ENCODE data around the gene CADPS.

Gene CADPS

GRCh38 chr3:62636235-62636826 is 238.9 kb downstream of the CADPS start:
- DNase-seq (ENCODE audit: low read depth) = no peak

- no peak for DNase-seq (ENCODE audit: low read depth)
These were observed 242.5 kb downstream of the CADPS start for GRCh38 chr3:62632510-62633294.

GRCh38 chr3:62631488-62631887 is 243.7 kb downstream of the CADPS start:
- no peak for DNase-seq (ENCODE audit: low read depth)

- DNase-seq (ENCODE audit: low read depth) = no peak
These were observed 244.6 kb downstream of the CADPS start for GRCh38 chr3:62630664-62631063.

GRCh38 chr3:62625268-62625667 is 249.9 kb downstream of the CADPS start:
- no peak for DNase-seq (ENCODE audit: low read depth)

GRCh38 chr3:62624185-62624584 is 251.0 kb downstream of the CADPS start:
- DNase-seq (ENCODE audit: low read depth) = no peak

GRCh38 chr3:62622553-62623174 is 252.6 kb downstream of the CADPS start:
- DNase-seq (ENCODE audit: low read depth) = no peak

- no peak for DNase-seq (ENCODE audit: low read depth)
These were observed 253.3 kb downstream of the CADPS start for GRCh38 chr3:62621925-62622324.

- no peak for DNase-seq (ENCODE audit: low read depth)
These were observed 254.0 kb downstream of the CADPS start for GRCh38 chr3:62621176-62621575.

GRCh38 chr3:62615258-62615849 is 259.9 kb downstream of the CADPS start:
- DNase-seq (ENCODE audit: low read depth) = no peak

GRCh38 chr3:62614527-62614926 is 260.7 kb downstream of the CADPS start:
- no peak for DNase-seq (ENCODE audit: low read depth)

- no peak for DNase-seq (ENCODE audit: low read depth)
These were observed 263.5 kb downstream of the CADPS start for GRCh38 chr3:62611541-62612240.

GRCh38 chr3:62607287-62608029 is 267.8 kb downstream of the CADPS start:
- DNase-seq (ENCODE audit: low read depth) = no peak

- no peak for DNase-seq (ENCODE audit: low read depth)
These were observed 269.7 kb downstream of the CADPS start for GRCh38 chr3:62605413-62606068.

- DNase-seq (ENCODE audit: low read depth) = no peak
These were observed 270.4 kb downstream of the CADPS start for GRCh38 chr3:62604751-62605351.

GRCh38 chr3:62604298-62604697 is 270.9 kb downstream of the CADPS start:
- DNase-seq (ENCODE audit: low read depth) = no peak

- DNase-seq (ENCODE audit: low read depth) = no peak
These were observed 272.2 kb downstream of the CADPS start for GRCh38 chr3:62602987-62603386.

GRCh38 chr3:62602129-62602770 is 273.0 kb downstream of the CADPS start:
- no peak for DNase-seq (ENCODE audit: low read depth)

GRCh38 chr3:62601238-62602070 is 273.8 kb downstream of the CADPS start:
- DNase-seq (ENCODE audit: low read depth) = no peak
